HG02678 (cell line): ENCODE measurements around the gene SHCBP1L.

Experiments
- ATAC-seq: cut with Tn5 transposase; IDR thresholded peaks from one replicate; pipeline ENCODE4 v1.9.1; 2021; ENCODE audit warnings: mild to moderate bottlenecking, moderate library complexity; ENCODE audit not compliant: unreplicated experiment

SHCBP1L gene

GRCh38 chr1:182952677-182953444 is at the start of gene SHCBP1L:
Gene SHCBP1L (minus strand): TSS chr1:182953166. CDS start chr1:182953133, 33 bp downstream.
- no peak for ATAC-seq

DNA sequence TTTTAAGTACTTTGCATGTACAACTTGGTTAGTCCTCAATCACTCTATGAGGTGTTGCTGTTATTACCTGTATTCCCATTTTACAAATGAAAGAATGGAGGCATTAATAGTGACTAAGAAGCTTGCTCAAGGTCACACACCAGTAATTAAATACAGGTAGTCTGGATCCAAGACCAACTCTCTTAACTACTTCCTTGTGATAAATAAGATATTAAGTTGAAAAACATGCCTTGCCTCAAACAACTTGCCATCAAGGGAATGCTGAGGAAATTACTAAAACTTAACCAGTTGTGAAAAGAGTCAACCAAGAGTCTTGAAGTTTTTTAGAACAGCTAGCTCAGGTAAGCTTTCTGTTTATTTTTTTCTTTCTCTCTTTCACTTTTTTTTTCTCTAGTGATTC is 49.3 kb upstream of the SHCBP1L start:
- no peak for ATAC-seq

- ATAC-seq = no peak
These were observed 47.4 kb upstream of the SHCBP1L start for GRCh38 chr1:183000167-183000962.

DNA sequence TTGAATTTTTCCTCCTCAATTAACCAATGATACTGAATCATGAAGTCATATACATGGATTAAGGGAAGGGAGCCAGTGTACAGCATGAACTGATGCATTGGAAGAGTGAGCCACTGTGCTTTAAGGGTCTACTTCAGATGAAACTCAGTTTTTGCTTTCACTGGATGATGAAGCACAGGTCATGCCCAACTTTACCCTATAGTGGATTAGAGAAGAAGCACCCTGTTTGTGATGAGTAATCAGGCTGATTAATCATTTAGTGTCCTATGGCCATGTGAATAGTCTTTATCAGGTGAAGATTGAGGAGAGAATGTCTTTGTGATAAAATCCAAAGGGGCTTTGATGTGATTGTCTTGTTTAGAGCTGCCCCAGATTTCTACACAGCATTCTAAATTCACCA is 45.5 kb upstream of the SHCBP1L start:
- no peak for ATAC-seq

DNA sequence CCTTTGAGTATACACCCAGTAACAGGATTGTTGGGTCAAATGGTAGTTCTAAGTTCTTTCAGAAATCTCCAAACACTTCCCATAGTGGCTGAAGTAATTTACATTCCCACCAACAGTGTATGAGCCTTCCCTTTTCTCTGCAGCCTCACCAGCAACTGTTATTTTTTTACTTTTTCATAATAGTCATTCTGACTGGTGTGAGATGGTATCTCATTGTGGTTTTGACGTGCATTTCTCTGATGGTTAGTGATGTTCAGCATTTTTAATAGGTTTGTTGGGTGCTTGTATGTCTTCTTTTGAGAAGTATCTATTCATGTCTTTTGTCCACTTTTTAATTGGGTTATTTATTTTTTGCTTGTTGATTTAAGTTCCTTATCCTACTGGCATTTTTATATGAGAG is 43.9 kb upstream of the SHCBP1L start:
- ATAC-seq = no peak

DNA sequence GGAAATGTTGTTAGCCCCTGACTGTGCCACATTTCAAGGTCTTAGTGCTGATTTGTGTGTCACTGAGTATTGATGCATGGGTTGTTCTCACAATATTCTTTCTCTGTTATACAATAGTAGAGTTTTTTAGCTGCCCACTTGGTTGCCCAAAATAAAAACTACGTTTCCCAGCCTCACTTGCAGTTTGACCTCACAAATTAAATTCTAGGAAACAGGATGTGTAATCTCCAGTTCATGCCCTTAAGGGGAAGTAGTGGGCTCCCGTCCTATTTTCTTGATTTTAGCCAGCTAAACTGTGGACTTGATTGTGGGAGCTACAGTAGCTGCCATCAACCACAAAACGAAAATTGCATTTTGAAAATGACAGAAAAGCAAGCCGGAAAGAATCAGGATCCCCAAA is 42.9 kb upstream of the SHCBP1L start:
- ATAC-seq = no peak

GRCh38 chr1:182993746-182994145 is 40.8 kb upstream of the SHCBP1L start:
- no peak for ATAC-seq

DNA sequence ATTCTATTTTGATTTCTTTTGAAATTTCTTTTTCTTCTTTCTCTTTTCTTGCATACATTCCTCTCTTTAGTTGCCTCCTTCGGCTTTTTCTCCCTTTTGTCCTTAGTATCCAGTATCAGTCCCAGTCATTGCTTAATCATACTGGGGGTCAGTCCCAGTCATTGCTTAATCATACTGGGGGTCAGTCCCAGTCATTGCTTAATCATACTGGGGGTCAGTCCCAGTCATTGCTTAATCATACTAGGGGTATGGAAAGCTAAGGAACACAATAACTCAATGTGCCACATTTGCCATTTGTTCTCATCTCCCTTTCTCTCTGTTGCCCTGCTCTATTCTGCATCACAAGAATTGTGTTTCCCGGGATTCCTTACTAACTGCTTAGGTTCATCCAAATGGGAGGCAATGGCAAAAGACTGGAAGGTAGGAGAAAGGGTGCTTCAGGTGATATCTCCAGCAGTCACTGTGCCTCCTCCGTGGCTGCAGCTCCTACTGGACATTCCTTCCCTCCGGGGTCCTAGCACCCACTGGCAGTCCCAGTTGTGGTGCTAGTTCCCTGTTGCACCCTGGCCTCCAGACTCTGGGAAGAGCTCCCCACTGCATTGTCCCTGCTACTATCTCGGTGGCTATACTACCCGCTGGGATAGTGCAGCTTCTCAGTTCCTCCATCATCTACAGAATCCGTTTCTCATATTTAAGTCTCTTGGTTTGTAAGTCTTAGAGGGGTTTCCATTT is 37.6 kb upstream of the SHCBP1L start:
- no peak for ATAC-seq

- ATAC-seq = no peak
These were observed 32.9 kb upstream of the SHCBP1L start for GRCh38 chr1:182985876-182986275.

GRCh38 chr1:182984621-182985020 is 31.7 kb upstream of the SHCBP1L start:
- no peak for ATAC-seq

DNA sequence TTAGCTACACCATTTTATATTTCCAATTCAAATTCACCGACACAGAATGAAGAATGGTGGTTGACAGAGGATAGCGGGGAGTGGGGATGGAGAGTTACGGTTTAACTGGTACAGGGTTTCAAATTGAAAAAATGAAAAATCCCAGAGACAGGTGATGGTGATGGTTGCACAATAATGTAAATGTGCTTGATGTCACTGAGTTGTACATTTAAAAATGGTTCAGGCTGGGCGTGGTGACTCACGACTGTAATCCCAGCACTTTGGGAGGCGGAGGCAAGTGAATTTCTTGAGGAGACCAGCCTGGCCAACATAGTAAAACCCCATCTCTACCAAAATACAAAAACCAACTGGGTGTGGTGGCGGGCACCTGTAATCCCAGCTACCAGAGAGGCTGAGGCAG is 31.2 kb upstream of the SHCBP1L start:
- ATAC-seq = no peak

- ATAC-seq = no peak
These were observed 25.3 kb upstream of the SHCBP1L start for GRCh38 chr1:182978151-182978853.

DNA sequence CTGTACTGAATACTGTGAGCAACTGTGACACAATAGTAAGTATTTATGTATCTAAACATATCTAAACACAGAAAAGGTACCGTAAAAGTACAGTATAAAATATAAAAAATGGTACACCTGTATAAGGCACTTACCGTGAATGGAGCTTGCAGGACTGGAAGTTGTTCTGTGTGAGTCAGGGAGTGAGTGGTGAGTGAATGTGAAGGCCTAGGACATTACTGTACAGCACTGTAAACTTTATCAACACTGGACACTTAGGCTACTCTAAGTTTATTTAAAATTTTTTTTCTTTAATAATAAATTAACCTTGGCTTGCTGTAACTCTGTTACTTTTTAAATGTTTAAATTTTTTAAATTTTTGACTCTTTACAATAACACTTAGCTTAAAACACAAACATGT is 24.5 kb upstream of the SHCBP1L start:
- no peak for ATAC-seq

DNA sequence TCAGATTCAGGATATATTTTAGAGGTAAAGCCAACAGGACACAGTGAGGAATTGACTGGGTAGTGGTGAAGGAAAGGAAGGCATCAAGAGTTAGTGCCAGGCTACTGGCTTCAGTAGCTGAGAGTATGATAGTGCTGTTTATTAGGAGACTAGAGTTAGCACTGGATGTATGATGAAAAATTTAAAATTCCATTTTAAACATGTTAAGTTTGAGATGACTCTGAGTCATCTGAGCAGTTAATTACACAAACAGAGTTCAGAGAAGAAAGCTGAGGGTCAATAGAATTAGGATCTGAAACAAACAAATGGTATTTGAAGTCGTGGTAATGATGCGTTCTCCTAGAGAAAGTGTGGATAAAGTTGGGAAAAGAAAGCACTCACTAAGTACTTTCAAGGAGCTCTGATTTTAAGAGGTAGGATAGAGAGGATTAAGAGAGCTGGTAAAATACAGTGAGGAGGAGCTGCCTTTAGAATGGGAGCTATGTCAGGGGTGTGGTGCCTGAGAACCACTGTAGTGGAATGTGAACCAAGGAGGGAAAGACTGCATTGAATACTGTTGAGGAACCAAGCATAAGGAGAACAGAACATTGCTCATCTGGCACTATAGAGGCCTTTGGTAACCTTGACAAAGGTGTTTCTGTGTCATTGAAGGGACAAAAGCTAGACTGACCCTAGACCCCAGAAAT is 21.7 kb upstream of the SHCBP1L start:
- ATAC-seq = no peak

DNA sequence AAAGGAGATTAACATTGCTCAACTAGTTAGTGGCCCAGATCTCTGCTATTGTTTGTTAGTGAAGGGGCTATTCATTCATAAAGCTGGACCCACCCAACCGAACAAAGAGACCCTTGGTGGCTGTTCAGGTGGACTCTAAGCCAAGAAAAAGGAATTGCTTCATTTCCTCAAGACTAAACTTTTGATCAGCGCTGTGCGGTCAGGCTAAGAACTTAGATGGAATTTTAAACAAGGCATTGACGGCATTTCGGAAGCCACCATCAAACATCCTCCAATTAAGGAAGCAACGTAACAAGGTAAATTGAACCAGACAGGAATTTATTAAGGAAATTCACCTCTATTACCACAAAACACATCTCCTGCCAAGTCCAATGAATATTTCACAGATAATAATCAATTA is 19.9 kb upstream of the SHCBP1L start:
- no peak for ATAC-seq

DNA sequence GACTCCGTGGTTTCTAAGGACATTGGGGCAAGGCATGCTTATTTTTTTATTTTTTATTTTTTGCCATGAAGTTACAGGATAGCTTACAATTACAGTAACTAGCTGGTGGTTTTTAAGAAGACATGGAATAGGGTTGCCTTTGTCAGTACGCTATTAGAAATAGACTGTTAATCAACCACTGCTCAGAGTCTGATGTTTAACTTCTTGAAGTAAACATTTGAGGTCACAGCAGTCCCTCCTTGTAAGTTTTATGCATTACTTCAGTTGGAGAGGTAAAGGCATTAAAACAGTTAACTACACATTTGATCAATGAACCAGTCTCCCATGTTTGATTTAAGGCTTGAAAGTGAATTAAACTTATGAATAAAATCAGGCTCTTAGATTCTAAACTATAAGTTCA is 19.3 kb upstream of the SHCBP1L start:
- no peak for ATAC-seq

DNA sequence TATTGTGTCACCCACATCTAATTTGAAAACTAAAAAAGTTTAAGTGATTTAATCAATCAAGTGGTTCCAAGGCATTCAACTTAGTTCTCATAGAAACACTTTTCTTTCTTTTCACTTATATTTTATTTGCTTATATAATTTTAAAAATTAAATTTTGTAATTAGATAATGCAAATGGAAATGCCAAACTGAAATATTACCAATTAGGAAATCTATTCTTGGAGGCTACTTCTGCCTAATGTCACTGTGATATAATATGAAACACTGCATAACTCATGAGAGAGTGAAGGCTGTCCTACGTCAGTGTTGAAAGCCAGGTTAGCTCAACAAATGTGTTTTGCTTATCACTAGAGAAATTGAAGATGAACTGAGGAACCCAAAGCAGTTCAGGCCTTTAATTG is 18.3 kb upstream of the SHCBP1L start:
- no peak for ATAC-seq

DNA sequence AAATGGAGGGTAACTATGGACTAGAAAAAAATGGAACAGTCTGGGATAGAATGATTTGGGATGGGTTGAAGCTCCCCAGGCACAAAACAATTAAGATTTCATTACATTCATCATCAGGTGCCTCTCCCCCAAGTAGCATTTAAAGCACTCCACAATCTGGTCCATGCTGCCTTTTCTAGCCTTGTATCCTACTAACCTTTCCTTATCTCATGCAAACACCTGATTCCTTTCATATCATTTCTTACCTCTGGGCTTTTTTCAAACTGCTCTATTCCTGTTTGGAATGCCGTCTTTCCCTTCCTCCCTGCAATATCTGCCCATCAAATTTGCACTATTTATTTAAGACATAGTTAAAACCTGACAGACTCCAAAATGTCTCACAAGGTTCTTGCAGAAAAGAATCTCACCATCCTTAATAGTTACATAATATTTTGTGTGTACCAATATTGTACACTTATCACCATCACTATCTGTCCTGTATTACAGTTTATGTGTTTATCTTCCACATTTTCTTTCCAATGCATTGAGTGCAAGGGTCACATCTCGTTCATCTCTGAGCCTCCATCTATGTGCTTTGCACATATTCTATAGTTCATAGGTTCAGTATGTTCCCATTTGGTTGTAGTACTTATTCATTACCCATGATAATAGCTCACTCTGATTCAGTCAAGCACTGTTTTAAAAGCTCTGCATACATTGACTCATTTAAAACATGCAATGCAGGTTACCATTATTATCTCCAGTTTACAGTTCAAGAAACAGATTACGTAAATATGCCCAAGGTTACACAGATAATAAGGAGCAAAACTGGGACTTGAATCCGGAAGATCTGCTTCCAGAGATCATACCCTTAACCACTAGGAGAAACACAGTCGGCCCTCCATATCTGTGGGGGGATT is 16.1 kb upstream of the SHCBP1L start:
- no peak for ATAC-seq

GRCh38 chr1:182968151-182968741 is 15.3 kb upstream of the SHCBP1L start:
- no peak for ATAC-seq
